SHP77 treated with DMSO at 0.1 percent for 48 hours (cell line): ENCODE results near the gene OOSP4A.
"Not testable (repeated sequence)": the region's sequence is repeated elsewhere in the genome, so short reads cannot be mapped to it uniquely, and the experiment has no call there.

Source experiments
- DNase-seq: peaks from one replicate; lab custom pipeline; 2025; lab: John Stamatoyannopoulos, UW

Gene OOSP4A

DNA sequence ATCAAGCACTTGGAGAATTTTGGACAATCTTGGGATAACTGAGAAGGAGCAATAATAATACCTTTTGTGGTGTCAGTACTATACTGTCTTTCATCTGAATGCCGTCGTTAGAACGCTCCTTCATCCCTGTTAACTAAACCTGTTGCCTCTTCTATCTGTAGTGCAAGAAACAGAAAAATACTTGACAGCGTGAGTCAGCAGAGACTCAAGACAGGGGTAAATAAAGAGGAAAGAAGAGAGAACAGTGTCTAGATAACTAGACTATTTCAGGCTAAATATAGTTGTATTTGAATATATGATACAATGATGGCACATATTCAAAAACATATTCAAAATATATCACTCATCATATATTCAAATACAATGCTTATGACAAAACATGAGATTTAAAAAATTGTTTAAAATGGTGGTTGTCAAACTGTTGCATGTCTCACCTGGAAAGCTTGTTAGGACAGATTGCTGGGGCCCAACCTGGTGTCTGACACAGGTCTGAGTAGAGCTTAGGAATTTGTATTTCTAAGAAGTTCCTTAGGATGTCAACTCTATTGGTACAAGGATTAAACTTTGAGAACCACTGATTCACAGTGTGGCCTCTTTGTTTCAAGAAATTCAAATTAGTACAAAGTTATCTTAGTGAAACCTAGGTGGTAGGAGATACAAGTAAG, 17.4 kb downstream of the OOSP4A start:
- no peak for DNase-seq

DNA sequence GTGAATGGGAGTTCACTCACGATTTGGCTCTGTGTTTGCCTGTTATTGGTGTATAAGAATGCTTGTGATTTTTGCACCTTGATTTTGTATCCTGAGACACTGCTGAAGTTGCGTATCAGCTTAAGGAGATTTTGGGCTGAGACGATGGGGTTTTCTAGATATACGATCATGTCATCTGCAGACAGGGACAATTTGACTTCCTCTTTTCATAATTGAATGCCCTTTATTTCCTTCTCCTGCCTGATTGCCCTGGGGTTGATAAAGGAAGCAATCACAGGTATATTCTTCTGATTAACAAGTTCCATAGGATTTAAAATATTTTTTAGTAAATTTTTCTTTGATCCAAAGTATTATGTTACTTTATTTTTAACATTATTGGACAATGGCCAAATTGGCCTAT, 18.2 kb downstream of the OOSP4A start:
- not testable (repeated sequence) for DNase-seq

DNA sequence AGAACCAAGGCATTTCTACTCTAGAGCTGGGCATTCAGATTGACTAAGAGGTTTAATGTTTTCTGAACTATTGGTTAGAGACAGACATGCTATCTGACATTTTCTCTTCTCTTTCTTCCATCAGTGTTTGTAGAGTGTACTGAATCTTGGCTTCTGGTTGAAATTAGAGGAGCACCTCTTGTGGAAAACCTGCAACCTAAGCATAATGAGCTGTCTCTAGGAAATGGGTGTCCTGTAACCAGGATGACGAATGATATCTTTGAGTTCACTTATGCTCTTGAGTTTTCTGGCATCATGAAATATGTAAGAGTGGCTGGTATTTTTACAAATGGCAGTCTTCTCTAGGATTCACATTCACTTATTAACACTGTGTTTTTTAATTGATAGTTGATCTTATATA, 19.4 kb downstream of the OOSP4A start:
- DNase-seq = no peak

DNA sequence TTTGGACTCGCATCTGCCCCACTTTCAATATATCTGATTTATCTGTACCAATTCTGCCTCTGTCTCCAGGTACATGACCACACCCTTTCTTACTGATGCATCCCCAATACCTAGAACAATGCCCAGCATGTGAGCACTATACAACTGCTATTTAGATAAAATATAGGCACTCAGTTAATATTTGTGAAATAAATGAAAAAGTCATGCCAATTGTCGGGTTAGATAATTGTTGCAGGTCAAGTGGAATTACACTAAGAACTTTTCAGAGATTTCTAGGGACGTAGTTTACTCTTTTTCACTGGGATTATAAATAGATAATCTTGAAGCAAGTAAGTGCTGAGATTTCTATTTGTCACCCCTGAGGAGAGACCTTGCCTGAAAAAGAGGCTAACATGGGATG, 20.5 kb downstream of the OOSP4A start:
- no peak for DNase-seq

DNA sequence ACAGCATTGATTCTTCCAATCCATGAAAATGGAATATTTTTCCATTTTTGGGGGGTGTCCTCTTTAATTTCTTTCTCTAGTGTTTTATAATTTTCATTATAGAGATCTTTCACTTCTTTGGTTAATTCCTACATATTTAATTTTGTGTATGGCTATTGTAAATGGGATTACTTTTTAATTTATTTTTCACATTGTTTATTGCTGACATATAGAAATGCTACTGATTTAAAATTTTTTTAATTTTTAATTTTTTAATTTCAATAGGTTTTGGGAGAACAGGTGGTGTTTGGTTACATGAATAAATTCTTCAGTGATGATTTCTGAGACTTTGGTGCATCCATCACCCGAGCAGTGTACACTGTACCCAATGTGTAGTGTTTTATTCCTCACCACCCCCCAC, 26.6 kb downstream of the OOSP4A start:
- no peak for DNase-seq

DNA sequence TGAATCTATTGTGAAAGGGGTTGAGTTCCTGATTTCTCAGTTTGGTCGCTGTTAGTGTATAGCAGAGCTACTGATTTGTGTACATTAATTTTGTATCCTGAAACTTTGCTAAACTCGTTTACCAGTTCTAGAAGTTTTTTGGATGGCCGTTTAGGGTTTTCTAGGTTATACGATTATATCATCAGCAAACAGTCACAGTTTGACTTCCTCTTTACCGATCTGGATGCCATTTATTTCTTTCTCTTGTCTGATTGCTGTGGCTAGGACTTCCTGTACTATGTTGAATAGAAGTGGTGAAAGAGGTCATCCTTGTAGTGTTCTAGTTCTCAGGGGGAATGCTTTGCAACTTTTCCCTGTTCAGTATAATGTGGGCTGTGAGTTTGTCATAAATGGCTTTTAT, 28.6 kb downstream of the OOSP4A start:
- DNase-seq = no peak

DNA sequence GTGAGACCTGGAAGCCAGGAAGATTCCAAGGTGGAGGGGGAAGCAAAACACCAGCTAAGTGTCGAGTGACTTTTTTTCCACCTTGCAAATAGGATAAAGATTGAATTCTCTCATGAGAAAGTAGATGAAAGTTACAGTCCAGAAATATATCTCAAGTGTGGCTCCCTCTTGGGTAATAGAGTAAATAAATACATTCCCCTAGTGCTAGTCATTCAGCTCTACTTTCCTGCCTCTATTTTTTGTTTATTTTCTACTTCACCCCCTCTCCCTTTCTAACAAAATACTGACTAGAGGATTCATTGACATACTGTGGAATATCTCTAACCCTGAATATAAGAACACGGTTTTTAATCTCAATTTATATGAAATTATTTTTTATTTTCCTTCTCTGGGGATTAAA, 34.0 kb downstream of the OOSP4A start:
- DNase-seq = no peak

DNA sequence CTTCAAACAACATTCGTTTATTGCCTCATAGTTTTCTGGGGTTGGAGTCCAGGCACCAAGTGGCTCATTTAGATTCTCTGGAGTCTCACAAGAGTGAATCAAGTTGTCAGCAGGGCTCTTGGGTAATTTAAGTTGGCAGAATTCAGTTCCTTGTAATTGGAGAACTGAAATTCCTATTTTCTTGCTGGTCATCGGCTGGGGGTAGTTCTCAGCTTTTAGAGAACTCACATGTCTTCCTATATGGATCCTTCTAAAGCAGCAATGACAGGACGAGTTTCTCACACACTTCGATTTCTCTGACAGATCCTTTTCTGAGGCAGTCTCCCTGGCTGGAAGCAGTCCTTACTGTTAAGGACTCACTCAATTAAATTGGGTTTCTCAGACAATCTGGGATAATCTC, 35.9 kb downstream of the OOSP4A start:
- DNase-seq = no peak

DNA sequence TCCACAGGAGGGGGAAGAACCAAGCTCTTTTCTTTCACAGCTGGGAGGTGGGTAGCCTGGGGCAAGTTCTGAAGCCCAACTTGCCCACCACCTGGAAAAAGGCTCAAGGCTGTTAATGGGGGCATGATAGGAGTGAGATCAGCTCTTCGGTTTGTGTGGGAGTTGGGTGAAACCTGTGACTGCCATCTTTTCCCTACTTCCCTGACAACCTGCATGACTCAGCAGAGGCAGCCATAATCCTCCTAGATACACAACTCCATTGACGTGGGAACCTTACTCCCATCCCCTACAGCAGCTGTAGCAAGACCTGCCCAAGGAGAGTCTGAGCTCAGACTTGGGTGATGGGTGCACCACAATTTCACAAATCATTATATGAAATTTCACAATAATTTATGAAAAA, 39.9 kb downstream of the OOSP4A start:
- DNase-seq = no peak

DNA sequence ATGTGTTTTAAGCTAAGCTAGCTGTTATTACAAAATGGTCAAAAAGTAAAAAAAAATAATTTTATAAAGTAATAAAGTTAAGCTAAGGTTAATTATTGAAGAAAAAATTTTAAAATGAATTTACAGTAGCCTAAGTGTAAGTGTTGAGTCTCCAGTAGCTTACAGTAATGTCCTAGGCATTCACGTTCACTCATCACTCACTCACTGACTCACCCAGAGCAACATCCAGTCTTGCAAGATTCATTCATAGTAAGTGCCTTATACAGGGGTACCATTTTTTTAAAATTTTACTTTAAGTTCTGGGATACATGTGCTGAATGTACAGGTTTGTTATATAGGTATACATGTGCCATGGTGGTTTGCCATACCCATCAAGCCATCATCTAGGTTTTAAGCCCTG, 41.5 kb downstream of the OOSP4A start:
- no peak for DNase-seq

DNA sequence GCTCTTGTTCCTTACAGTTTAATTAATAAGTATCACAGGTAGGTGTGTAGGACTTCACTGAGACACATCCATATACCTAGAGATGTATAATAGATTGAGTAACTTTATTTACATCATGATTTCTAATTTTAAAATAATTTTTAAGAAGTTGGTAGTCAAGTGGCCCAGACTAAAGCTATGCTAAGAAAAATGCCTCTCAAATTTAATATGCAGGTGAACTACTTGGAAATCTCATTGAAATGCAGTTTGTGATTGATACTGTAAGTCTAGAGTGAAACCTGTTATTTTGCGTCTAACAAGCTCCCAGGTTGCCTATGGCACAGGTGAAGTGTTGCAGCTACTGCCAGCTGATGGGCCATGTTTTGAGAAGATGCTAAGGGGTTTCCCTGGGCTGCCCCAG, 53.0 kb downstream of the OOSP4A start, which contains the start of gene OOSP4B:
OOSP4B (plus strand) TSS at position 301 of the 400 bp plus-strand sequence.
- DNase-seq = no peak

DNA sequence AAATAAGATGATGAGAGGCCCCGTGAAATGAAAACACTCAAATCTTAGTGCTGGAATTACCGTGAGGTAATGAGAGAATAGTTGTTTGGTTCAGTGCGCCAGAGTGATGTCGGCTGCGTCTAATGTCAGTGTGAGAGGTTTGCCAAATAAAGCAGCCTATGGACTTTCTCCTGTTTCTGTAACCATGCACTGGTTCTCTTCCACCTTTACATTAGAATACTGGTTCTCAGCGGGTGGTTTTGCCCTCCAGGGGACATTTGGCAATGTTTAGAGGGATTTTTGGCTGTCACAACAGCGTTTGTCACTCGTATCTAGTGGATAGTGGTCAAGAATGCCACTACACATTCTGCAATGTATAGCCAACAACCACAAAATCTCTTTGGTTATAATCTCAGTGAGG, 54.2 kb downstream of the OOSP4A start:
- DNase-seq = no peak
